IMR-90 (cell line): Measurements from ENCODE around the gene EMSY. TPM values are rescaled to one million over a fixed set of nuclear protein-coding genes. Genes with fewer than 3 reads are reported as not detected.

Experiments used
- ATAC-seq: fragments of 200-7000 bp; cut with Tn5 transposase; 2 replicates; pipeline ENCODE4 v1.9.1; 2020; ENCODE audit warnings: low read depth, mild to moderate bottlenecking, moderate library complexity
- BruUV-seq: library from RNA; stranded (reverse); fragments of 400-500 nt; replicated peaks from 2 replicates; lab custom pipeline; 2021; lab: Mats Ljungman, UMichigan
- CTCF ChIA-PET: fragments of 300-600 bp; formaldehyde crosslinking; extraction: SDS; loops from one replicate; lab custom pipeline; 2021; ENCODE audit warnings: antibody characterized with exemption; lab: Yijun Ruan, JAX
- POLR2A ChIA-PET: fragments of 300-600 bp; sonication (Branson Sonifier 250); formaldehyde crosslinking; loops from one replicate; lab custom pipeline; 2022; ENCODE audit warnings: antibody characterized with exemption; ENCODE audit not compliant: unreplicated experiment; lab: Charles Lee
- DNase-seq: peaks from one replicate; pipeline ENCODE4 v3.0.0; 2013
- H2AFZ ChIP-seq: replicated peaks from 2 replicates; pipeline ENCODE3; 2013; ENCODE audit warnings: low read length, mild to moderate bottlenecking; ENCODE audit not compliant: poor library complexity
- H2AK5ac ChIP-seq: 2 replicates; pipeline ENCODE4 v1.6.1; 2013; ENCODE audit warnings: low read depth, low read length, inconsistent platforms
- H2AK9ac ChIP-seq: replicated peaks from 2 replicates; pipeline ENCODE3; 2013; ENCODE audit warnings: mild to moderate bottlenecking, low read depth, low read length, moderate library complexity; ENCODE audit not compliant: poor library complexity
- H2BK120ac ChIP-seq: 2 replicates; pipeline ENCODE4 v1.6.1; 2013; ENCODE audit warnings: low read depth, low read length, inconsistent platforms
- H2BK15ac ChIP-seq: 3 replicates; pipeline ENCODE4 v1.6.1; 2013; ENCODE audit warnings: low read depth, low read length, inconsistent platforms
- H2BK20ac ChIP-seq: 2 replicates; pipeline ENCODE4 v1.6.1; 2013; ENCODE audit warnings: low read depth, mild to moderate bottlenecking, inconsistent platforms, low read length, moderate library complexity
- H2BK5ac ChIP-seq: 2 replicates; pipeline ENCODE4 v1.6.1; 2013; ENCODE audit warnings: mild to moderate bottlenecking, low read depth, low read length, inconsistent platforms; ENCODE audit not compliant: poor library complexity, severe bottlenecking
- H3K14ac ChIP-seq: replicated peaks from 2 replicates; pipeline ENCODE4 v1.6.1; 2013; ENCODE audit warnings: low read depth, low read length, inconsistent platforms
- H3K18ac ChIP-seq: 2 replicates; pipeline ENCODE4 v1.6.1; 2013; ENCODE audit warnings: low read depth, low read length, control low read depth
- H3K23ac ChIP-seq: 2 replicates; pipeline ENCODE4 v1.6.1; 2013; ENCODE audit warnings: low read depth, low read length, inconsistent platforms
- H3K27ac ChIP-seq: 2 replicates; pipeline ENCODE4 v1.5.1; 2013; ENCODE audit warnings: mild to moderate bottlenecking, control low read depth, low read length; ENCODE audit not compliant: insufficient read depth
- H3K27me3 ChIP-seq: 2 replicates; pipeline ENCODE4 v1.6.1; 2013; ENCODE audit warnings: low read length; ENCODE audit not compliant: control insufficient read depth, insufficient read depth
- H3K36me3 ChIP-seq: 2 replicates; pipeline ENCODE4 v1.6.1; 2013; ENCODE audit warnings: low read length, mixed read lengths; ENCODE audit not compliant: control insufficient read depth, insufficient read depth
- H3K4ac ChIP-seq: 2 replicates; pipeline ENCODE4 v1.6.1; 2013; ENCODE audit warnings: low read depth, low read length, inconsistent platforms
- H3K4me1 ChIP-seq: 2 replicates; pipeline ENCODE4 v1.6.1; 2013; ENCODE audit warnings: low read length, mixed read lengths; ENCODE audit not compliant: control insufficient read depth, insufficient read depth
- H3K4me2 ChIP-seq: 2 replicates; pipeline ENCODE4 v1.6.1; 2013; ENCODE audit warnings: low read depth, mild to moderate bottlenecking, control low read depth, low read length, moderate library complexity
- H3K4me3 ChIP-seq: 2 replicates; pipeline ENCODE4 v1.5.1; 2013; ENCODE audit warnings: low read depth, mild to moderate bottlenecking, control low read depth, low read length, moderate library complexity; ENCODE audit not compliant: insufficient read depth
- H3K56ac ChIP-seq: 2 replicates; pipeline ENCODE4 v1.6.1; 2013; ENCODE audit warnings: low read length, inconsistent platforms; ENCODE audit not compliant: insufficient read depth; ENCODE audit errors: extremely low read depth
- H3K79me1 ChIP-seq, 2 experiments: 2 replicates each; pipeline ENCODE4 v1.6.1; 2013; ENCODE audit warnings: low read length in 2 of 2, inconsistent platforms in 1 of 2, low read depth in 1 of 2
- H3K9ac ChIP-seq: 2 replicates; pipeline ENCODE4 v1.6.1; 2013; ENCODE audit warnings: low read depth, low read length, control low read depth
- H3K9me1 ChIP-seq: 2 replicates; pipeline ENCODE4 v1.6.1; 2013; ENCODE audit warnings: low read length, inconsistent platforms; ENCODE audit not compliant: insufficient read depth
- H3K9me3 ChIP-seq: 2 replicates; pipeline ENCODE4 v1.6.1; 2013; ENCODE audit warnings: low read length; ENCODE audit not compliant: control insufficient read depth, insufficient read depth
- H4K20me1 ChIP-seq: 2 replicates; pipeline ENCODE4 v1.6.1; 2013; ENCODE audit warnings: low read length, inconsistent platforms; ENCODE audit not compliant: insufficient read depth
- H4K5ac ChIP-seq: 2 replicates; pipeline ENCODE4 v1.6.1; 2013; ENCODE audit warnings: mild to moderate bottlenecking, low read depth, low read length, control low read depth
- H4K8ac ChIP-seq, 2 experiments: 2 replicates each; pipeline ENCODE4 v1.6.1; 2013; ENCODE audit warnings: low read depth in 2 of 2, low read length in 2 of 2, control low read depth in 1 of 2, inconsistent platforms in 1 of 2
- H4K91ac ChIP-seq: 2 replicates; pipeline ENCODE4 v1.6.1; 2013; ENCODE audit warnings: low read depth, low read length, inconsistent platforms; ENCODE audit not compliant: insufficient read depth
- CEBPB ChIP-seq: IDR thresholded peaks from 2 replicates; pipeline ENCODE4 v1.6.1; 2012; ENCODE audit warnings: low read depth, low read length, improper control_type of control experiment
- CHD1 ChIP-seq: IDR thresholded peaks from 2 replicates; pipeline ENCODE4 v1.6.1; 2012; ENCODE audit warnings: low read depth, low read length, improper control_type of control experiment
- CTCF ChIP-seq: conservative IDR thresholded peaks from 2 replicates; pipeline ENCODE4 v1.5.1; 2012; ENCODE audit warnings: mild to moderate bottlenecking, low read depth, low read length, improper control_type of control experiment
- ELK1 ChIP-seq: fragments of 150-350 bp; IDR thresholded peaks from 2 replicates; pipeline ENCODE4 v1.6.1; 2016; ENCODE audit warnings: low read depth, mild to moderate bottlenecking, low read length, moderate library complexity, borderline replicate concordance
- FOS ChIP-seq: fragments of 150-350 bp; IDR thresholded peaks from 2 replicates; pipeline ENCODE4 v1.6.1; 2016; ENCODE audit warnings: low read depth, low read length
- MAFK ChIP-seq: IDR thresholded peaks from 2 replicates; pipeline ENCODE4 v1.6.1; 2012; ENCODE audit warnings: low read depth, low read length, improper control_type of control experiment
- MAZ ChIP-seq: IDR thresholded peaks from 2 replicates; pipeline ENCODE4 v1.6.1; 2012; ENCODE audit warnings: low read depth, mild to moderate bottlenecking, low read length, improper control_type of control experiment, moderate library complexity, borderline replicate concordance
- NFE2L2 ChIP-seq: fragments of 150-350 bp; IDR thresholded peaks from 2 replicates; pipeline ENCODE4 v1.6.1; 2016; ENCODE audit warnings: low read depth, mild to moderate bottlenecking, low read length
- RAD21 ChIP-seq: IDR thresholded peaks from 2 replicates; pipeline ENCODE4 v1.6.1; 2012; ENCODE audit warnings: low read length, improper control_type of control experiment
- RFX5 ChIP-seq: IDR thresholded peaks from 2 replicates; pipeline ENCODE4 v1.8.0; 2012; ENCODE audit warnings: low read depth, mild to moderate bottlenecking, low read length, moderate library complexity
- SMC3 ChIP-seq: fragments of 150-350 bp; IDR thresholded peaks from 2 replicates; pipeline ENCODE4 v1.6.1; 2016; ENCODE audit warnings: low read depth, mild to moderate bottlenecking, antibody characterized with exemption, low read length, moderate library complexity
- WGBS, 2 experiments: methylation state at CpG; one replicate each; pipeline versions ENCODE4 v1.1.5 to v1.1.7; 2013; ENCODE audit warnings: missing lambda C conversion rate in 2 of 2; ENCODE audit not compliant: insufficient read length in 1 of 2; ENCODE audit errors: extremely low coverage in 2 of 2; 5-methylcytosine and 5-hydroxymethylcytosine counted together
- dilution Hi-C: fragments of 300-500 bp; cut with HindIII; formaldehyde crosslinking; loops from one replicate; pipeline ENCODE4 v1.14.3; 2018; ENCODE audit warnings: low sequenced_read_pairs; ENCODE audit not compliant: unreplicated experiment
- in situ Hi-C: fragments of 300-500 bp; cut with MboI; formaldehyde crosslinking; loops from 3 replicates; pipeline ENCODE4 v1.14.3; 2019; ENCODE audit warnings: low sequenced_read_pairs, inconsistent platforms, mixed read lengths
- intact Hi-C: fragments of 100-400 bp; cut with micrococcal nuclease; formaldehyde crosslinking; loops from 2 replicates; pipeline ENCODE4 v1.10.0; 2022
- polyA plus RNA-seq, 3 experiments: library from polyadenylated mRNA; depleted of rRNA; stranded (reverse); fragments of >200 nt; gene quantifications; 2 replicates each; pipeline ENCODE4 v1.2.3, GENCODE V29; 2012; ENCODE audit warnings: low replicate concordance in 1 of 3
- total RNA-seq: library from RNA; depleted of rRNA; stranded (reverse); fragments of >200 nt; gene quantifications from 2 replicates; pipeline ENCODE4 v1.2.3, GENCODE V29; 2012

The EMSY gene
- total and polyA plus RNA-seq, 2 of the 4 experiments (the other 2 are of a cell fraction), result 14.1 to 22.0 TPM

GRCh38 chr11:76558891-76559290, 114.1 kb downstream of the EMSY start:
- DNase-seq (no peak), ATAC-seq (no peak)
- Histone ChIP-seq H3K36me3 (no peaks in the 10 kb centered on the region), H3K4me2 (no peak overlapping the region), H4K20me1 (no peaks in the 10 kb centered on the region), H3K23ac (no peak overlapping the region), H4K91ac (no peak overlapping the region), H2BK15ac (no peak overlapping the region), H3K79me1 (no peaks in the 10 kb centered on the region), H3K14ac (peak overlapping the region; percentile 34; the same call in 1 of the 2 replicates), H4K8ac (no peak overlapping the region), H3K27me3 (no peaks in the 10 kb centered on the region), H3K18ac (no peak overlapping the region), H3K4ac (no peak overlapping the region), H3K56ac (no peak overlapping the region), H3K4me1 (no peaks in the 10 kb centered on the region), H2AK5ac (no peak overlapping the region), H3K27ac (no peak overlapping the region), H3K9ac (no peak overlapping the region), H4K5ac (no peak overlapping the region), H2AFZ (no peak overlapping the region), H2AK9ac (no peak overlapping the region), H3K9me3 (no peaks in the 10 kb centered on the region; the same call in 1 of the 2 replicates), H3K4me3 (no peak overlapping the region), H2BK5ac (no peak overlapping the region), H2BK20ac (no peak overlapping the region), H2BK120ac (no peak overlapping the region), H3K9me1 (peaks cover 8% of the 10 kb centered on the region; the same call in 1 of the 2 replicates)
- CTCF ChIA-PET, result no interaction called here
- BruUV-seq, result no TSS peak
- no peak for TF ChIP-seq CEBPB
- TF ChIP-seq RAD21, result no peak
- no peak for TF ChIP-seq CTCF
- no peak for TF ChIP-seq ELK1
- no peak for TF ChIP-seq SMC3
- TF ChIP-seq MAFK, result no peak
- no peak for TF ChIP-seq NFE2L2
- TF ChIP-seq FOS, result no peak
- no peak for TF ChIP-seq RFX5
- TF ChIP-seq CHD1, result no peak
- TF ChIP-seq MAZ, result no peak
- in situ Hi-C loops, result no loop called here
- dilution Hi-C loops, result no loop called here
- 88% methylated on average over 1 of the region's 1 CpG; no CpG with 5 or more reads in 1 of the 2 experiments for WGBS, 2 experiments
- intact Hi-C loops, result no loop called here
- POLR2A ChIA-PET, result no interaction called here
